ENCODE data around the gene SRBD1.

The SRBD1 gene

GRCh38 chr2:45631319-45631718 lies 20.3 kb upstream of the SRBD1 start:
- DNase-seq = no peak

DNA sequence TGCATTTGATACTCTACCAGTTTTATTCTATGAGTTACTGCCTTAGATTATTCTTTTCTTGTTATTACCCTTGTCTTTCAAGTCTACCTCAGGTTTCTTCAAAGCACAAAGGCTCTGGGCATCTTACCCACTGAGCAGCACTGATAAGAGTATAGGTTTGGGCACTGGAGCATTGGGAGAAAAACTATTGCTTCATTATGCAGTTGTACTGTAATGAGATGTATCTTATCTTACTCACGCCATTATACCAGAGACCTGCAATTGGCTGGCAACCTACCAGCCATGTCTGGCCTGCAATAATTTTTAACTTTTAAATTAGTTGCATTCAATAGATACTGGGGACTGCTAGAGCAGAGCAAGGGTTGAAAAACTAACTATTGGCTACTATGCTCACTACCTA lies 18.9 kb upstream of the SRBD1 start:
- DNase-seq = no peak

GRCh38 chr2:45627911-45628310 lies 16.8 kb upstream of the SRBD1 start:
- no peak for DNase-seq

DNA sequence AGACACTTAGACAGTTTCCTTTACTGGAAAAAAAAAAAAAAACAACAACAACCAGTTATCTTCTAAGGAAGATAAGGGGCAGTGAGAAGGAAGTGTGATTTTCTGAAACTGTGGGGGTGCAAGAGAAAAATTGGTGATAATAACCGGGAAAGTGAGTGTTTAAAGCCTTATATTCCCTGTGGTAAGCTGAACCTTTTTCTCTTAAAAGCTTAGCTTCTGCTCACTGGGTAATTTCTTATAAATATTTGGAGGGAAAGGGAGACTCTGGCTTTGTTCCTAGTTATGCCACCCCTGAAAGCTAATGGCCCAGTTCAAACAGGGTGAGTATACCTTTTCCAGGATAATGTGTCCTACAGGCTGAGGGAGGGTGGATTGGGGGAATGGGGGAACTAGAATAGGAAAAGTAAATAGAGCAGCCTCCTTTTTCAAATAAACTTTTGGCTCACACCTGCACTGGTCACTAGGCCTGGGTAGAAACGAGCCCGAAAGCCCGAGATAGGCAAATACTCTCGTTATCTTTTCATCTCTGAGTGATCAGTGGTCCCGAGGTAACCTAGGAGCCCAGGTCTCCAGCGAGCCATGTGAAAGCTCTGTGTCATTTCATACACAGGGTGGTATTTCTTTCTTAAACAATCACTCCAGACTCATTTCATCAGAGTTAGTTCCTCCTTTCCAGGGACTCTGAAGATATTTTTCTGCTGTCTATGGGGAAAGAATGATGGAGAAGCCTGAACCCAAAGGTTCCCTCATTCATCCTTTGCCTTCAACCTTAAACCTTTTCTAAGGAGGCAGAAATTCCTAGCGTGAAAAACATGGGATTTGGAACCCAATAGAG lies 15.5 kb upstream of the SRBD1 start:
- no peak for DNase-seq

- no peak for DNase-seq
These were observed 14.8 kb upstream of the SRBD1 start for GRCh38 chr2:45625824-45626223.

- DNase-seq = no peak
These were observed 12.0 kb upstream of the SRBD1 start for GRCh38 chr2:45623098-45623497.

DNA sequence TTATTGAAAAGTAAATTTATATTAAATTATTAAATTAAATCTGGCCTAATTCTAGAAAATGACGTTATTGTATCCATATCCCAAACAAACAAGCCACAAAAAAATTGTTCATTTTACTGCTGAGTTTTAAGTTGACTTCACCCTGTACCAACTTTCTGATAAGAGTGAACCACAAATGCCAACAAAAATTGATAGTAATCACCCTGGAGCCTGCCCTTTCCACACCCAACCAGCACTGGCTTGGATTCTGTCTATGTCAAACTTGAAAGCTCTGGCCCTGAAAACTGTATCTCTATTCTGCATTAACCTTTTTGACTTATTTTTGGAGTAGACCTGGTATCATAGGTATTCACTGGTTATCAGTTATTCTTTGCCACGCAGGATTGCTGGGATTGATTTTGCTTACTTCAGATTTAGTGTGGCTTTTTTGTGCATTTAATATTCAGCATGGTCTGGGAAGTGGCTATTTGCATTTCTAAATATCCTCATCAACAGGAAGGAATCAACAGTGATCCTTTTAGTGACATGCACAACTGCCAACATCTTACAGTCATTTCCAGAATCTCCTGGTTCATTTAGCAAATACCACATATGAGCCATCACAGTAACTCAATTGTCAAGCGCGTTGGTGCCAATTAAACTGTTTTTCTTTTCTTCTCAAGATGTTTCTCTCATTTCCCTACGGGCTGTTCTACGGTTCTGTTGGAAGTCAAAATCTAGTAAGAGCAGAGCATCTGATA lies 11.4 kb upstream of the SRBD1 start:
- DNase-seq = no peak

DNA sequence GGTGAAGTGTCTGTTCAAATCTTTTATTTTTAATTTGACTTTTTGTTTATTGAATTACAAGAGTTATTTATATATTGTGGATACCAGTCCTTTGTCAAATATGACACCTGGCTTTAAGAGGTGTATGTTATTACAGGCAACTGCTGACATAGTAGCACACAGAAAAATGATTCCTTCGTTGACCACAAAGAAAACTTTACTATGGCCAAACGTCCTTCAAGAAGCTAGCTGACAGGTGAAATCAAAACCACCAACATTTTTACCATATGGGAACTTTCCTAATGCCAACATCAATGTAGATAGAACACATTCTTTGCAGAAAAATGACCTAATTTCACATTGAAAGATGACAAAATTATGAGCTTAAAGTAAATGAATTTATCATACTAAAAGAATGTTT lies 6.4 kb upstream of the SRBD1 start:
- no peak for DNase-seq

- no peak for DNase-seq
These were observed 5.8 kb upstream of the SRBD1 start for GRCh38 chr2:45616658-45617411.

DNA sequence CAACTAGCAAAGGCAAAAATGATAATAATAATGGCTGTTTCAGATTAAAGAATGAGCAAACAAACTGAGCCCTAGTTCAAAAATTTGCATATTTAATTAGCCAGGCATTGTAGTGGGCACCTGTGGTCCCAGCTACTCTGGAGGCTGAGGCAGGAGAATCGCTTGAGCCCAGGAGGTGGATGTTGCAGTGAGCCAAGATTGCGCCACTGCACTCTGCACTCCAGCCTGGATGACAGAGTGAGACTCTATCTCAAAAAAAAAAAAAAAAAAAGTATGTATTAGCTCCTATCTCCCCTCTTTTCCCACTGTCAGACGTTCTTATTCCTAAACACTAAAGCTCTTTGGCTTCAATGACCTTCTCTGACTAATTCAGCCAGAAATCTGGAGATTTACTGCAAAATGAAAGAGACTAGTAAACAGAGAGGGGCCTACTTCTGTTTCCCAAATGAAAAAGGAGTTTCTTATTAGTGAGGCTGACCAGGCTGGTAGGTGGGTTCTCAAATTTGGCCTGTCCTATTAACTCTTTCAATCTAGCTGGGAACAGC lies 3.9 kb upstream of the SRBD1 start:
- DNase-seq = no peak

DNA sequence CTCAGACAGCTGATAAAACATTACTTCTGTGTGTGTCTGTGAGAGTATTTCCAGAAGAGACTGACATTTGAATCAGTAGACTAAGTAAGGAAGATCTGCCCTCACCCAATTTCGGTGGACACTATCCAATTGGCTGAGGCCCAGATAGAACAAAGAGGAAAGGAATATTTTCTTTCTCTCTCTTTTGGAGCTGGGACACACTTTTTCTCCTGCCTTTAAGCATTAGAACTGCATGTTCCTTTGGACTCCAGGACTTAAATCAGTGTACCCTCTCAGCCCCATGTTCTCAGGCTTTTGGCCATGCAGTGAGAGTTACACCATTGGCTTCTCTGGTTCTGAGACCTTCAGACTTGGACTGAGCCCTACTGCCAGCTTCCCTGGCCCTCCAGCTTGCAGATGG lies 3.3 kb upstream of the SRBD1 start:
- no peak for DNase-seq

GRCh38 chr2:45612731-45613130 lies 1.7 kb upstream of the SRBD1 start:
- DNase-seq = no peak

DNA sequence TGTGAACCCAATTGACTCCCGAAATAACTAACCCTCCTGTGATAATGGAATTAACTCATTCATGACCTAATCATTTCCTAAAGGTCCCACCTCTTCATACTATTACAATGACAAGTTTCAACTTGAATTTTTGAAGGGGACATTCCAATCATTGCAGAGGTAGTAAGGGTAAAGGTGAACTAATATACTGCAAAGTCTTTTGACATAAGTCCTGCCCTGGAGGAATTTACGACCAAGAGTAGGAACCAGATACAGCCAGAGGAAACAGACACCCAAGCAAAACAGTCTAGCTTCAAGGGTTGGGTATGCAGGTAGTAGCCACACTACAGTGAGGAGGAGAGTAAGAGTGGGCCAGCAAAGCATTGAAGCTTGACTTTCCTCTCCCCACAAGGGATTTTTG lies 1.2 kb upstream of the SRBD1 start:
- no peak for DNase-seq

DNA sequence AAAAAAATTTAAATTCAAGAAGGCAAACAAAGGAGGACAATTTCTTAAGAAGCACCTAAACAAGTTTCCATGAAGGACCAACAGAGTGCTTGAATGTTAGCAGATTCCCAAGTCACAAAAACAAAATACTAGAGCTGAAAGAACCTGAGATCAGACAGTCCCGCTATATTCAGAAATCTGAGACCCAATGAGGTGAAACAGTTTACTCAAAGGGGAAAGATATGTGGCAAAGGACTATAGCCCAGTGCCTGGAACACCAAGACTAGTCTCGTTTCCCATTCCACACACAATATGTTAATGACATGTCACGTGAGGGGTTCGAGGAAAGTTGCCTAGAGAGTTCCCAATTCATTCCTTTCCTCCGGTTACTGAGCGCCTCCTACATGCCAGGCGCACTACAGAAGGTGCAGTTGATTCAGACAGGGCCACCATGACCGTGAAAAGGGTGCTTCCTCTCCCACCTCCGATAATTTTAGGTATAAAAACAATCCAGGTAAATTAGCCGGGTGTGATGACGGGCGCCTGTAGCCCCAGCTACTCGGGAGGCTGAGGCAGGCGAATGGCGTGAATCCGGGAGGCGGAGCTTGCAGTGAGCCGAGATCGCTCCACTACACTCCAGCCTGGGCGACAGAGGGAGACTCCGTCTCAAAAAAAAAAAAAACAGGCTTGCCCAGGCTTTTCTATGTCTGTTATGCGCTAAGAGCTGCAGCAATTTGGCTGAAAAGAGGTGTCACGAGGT lies 617 bp downstream of the SRBD1 start:
- DNase-seq = peak; percentile 17 to 23

- no peak for DNase-seq
These were observed 3.4 kb downstream of the SRBD1 start for GRCh38 chr2:45607701-45608100.

DNA sequence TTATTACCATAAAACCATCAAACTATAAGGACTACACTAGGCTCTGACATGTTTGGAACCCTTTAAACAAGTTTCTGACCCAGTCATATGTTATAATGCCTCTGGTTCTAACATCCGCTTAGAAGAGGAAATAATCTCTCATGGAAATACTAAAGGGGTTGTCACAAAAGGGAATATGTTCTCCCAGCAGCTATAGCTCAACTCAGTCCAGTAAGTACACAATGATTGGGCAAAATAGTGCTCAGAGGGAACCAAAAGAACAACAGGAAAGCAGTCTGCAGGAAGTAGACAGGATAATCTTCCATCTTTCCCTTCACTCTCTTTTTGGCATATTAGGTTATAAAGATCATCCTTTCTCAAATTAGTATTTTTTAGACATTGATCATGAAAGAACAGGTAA lies 4.3 kb downstream of the SRBD1 start:
- DNase-seq = no peak

GRCh38 chr2:45605116-45605515 lies 6.0 kb downstream of the SRBD1 start:
- no peak for DNase-seq

GRCh38 chr2:45602624-45603023 lies 8.4 kb downstream of the SRBD1 start:
- DNase-seq = no peak

DNA sequence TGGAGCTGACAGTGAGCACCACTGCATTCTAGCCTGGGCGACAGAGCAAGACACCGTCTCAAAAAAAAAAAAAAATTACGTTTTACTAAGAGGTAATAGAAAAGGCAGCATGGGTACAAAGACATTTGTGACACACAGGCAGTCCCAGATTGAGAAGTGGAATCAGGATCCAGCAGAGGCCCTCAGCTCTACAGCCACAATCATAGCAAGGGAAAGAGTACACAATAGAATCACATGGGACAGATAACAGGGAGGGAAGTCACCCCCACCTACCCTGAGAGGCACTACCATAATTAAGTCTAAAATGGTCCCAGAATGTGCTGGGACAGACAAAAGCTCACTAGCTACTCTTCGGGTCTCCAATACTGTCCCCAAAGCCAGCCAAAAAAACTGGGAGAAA lies 12.5 kb downstream of the SRBD1 start:
- DNase-seq = no peak

GRCh38 chr2:45596761-45597160 lies 14.3 kb downstream of the SRBD1 start:
- no peak for DNase-seq

DNA sequence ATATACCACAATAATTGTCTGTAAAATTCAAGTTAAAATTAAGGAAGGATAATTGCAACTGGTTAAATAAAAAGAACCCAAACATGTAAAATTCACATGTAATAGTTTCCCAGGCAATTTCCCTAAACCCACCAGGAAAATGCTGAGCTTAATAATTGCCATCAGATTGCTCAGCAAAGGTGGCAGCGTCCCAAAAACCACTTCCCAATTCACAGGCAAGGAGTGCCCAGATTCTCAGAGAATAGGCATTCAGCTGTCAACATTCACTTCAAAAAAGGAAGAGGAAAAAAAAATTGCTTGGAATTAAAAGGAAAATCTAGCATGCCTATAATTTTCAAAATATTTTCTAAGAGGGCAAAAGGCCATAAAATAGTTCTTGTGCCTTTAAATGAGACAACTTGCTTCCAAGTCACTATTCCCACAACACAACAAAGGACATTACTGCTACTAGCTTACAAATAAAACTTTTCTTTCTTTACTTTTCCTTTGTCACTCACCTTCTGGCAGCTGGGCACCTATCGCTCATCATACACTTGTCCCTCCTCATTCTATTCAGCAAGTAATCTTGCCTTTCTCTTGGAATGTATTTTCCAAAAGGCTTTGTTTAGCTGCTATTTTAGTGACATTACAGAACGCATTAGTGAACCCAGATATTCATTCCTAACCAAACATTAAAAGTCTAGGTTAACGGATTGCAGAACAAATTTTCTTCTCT lies 15.2 kb downstream of the SRBD1 start:
- DNase-seq = no peak

- DNase-seq = no peak
These were observed 20.0 kb downstream of the SRBD1 start for GRCh38 chr2:45591073-45591472.

Data from stimulated activated CD4-positive, alpha-beta T cell treated with anti-CD3 and anti-CD28 coated beads, Interleukin-2, amount 100 ng/mL, for 48 hours (primary cell).